NCI-H128 (cell line): ENCODE measurements around the gene JMY.

Source experiments
- DNase-seq: peaks from one replicate; lab custom pipeline; 2025; ENCODE audit not compliant: unreplicated experiment; lab: John Stamatoyannopoulos, UW

Gene JMY

GRCh38 chr5:79235634-79236361 is at the start of gene JMY:
Gene JMY, plus strand, starts transcription at chr5:79236131. Its CDS starts 520 bp downstream, at chr5:79236651.
- DNase-seq = peak; percentile 53

GRCh38 chr5:79186455-79186854 is 49.5 kb upstream of the JMY start:
- no peak for DNase-seq

GRCh38 chr5:79189439-79190234 is 46.3 kb upstream of the JMY start:
- DNase-seq = no peak

- DNase-seq = no peak
Measured at GRCh38 chr5:79190235-79190529, 45.7 kb upstream of the JMY start.

- DNase-seq = no peak
Measured at GRCh38 chr5:79191457-79191856, 44.5 kb upstream of the JMY start.

GRCh38 chr5:79193643-79194042 is 42.3 kb upstream of the JMY start:
- DNase-seq = no peak

GRCh38 chr5:79200573-79201183 is 35.3 kb upstream of the JMY start:
- no peak for DNase-seq

GRCh38 chr5:79201206-79201605 is 34.7 kb upstream of the JMY start:
- DNase-seq = no peak

- DNase-seq = no peak
Measured at GRCh38 chr5:79202076-79202475, 33.9 kb upstream of the JMY start.

- DNase-seq = no peak
Measured at GRCh38 chr5:79205965-79206364, 30.0 kb upstream of the JMY start.

- DNase-seq = no peak
Measured at GRCh38 chr5:79206541-79206940, 29.4 kb upstream of the JMY start.

GRCh38 chr5:79209505-79209904 is 26.4 kb upstream of the JMY start:
- DNase-seq = no peak

- DNase-seq = no peak
Measured at GRCh38 chr5:79224286-79224984, 11.5 kb upstream of the JMY start.

- no peak for DNase-seq
Measured at GRCh38 chr5:79225026-79225425, 10.9 kb upstream of the JMY start.

GRCh38 chr5:79225441-79225840 is 10.5 kb upstream of the JMY start:
- no peak for DNase-seq

GRCh38 chr5:79227484-79228025 is 8.4 kb upstream of the JMY start:
- no peak for DNase-seq

GRCh38 chr5:79229357-79230174 is 6.4 kb upstream of the JMY start:
- no peak for DNase-seq

GRCh38 chr5:79235261-79235633 is 684 bp upstream of the JMY start:
- no peak for DNase-seq

- no peak for DNase-seq
Measured at GRCh38 chr5:79236362-79236969, 535 bp downstream of the JMY start.
